GM12878 (cell line): Measurements from ENCODE around the gene RIT1. TPM values are rescaled to one million over a fixed set of nuclear protein-coding genes. Genes with fewer than 3 reads are reported as not detected.

Source experiments
- CBX5 ChIP-seq: sonication (generic); IDR thresholded peaks from 2 replicates; pipeline ENCODE4 v1.6.1; 2016; ENCODE audit warnings: low read depth, moderate library complexity, mild to moderate bottlenecking, inconsistent platforms
- CHD4 ChIP-seq: fragments of 200-600 bp; sonication (generic); IDR thresholded peaks from 2 replicates; pipeline ENCODE4 v1.6.1; 2016; ENCODE audit warnings: mild to moderate bottlenecking
- EED ChIP-seq: sonication (generic); IDR thresholded peaks from 2 replicates; pipeline ENCODE4 v1.6.1; 2016; ENCODE audit warnings: antibody characterized with exemption, low read depth
- EGR1 ChIP-seq, 2 experiments: IDR thresholded peaks; 1 replicate in 1 of 2; 2 replicates in 1 of 2; pipeline ENCODE4 v1.6.1; 2011 to 2012; ENCODE audit warnings: low read depth in 2 of 2, low read length in 2 of 2, borderline replicate concordance in 1 of 2, mild to moderate bottlenecking in 1 of 2, moderate library complexity in 1 of 2
- FOS ChIP-seq: IDR thresholded peaks from 3 replicates; pipeline ENCODE4 v1.6.1; 2011; ENCODE audit warnings: borderline replicate concordance; ENCODE audit not compliant: insufficient read length; ENCODE audit errors: extremely low read depth
- GATAD2B ChIP-seq: fragments of 450-650 bp; conservative IDR thresholded peaks from 2 replicates; pipeline ENCODE4 v1.6.1; 2017; ENCODE audit warnings: low read depth, mild to moderate bottlenecking, moderate library complexity
- IRF4 ChIP-seq: IDR thresholded peaks from 2 replicates; pipeline ENCODE4 v1.6.1; 2011; ENCODE audit warnings: low read depth, low read length
- JUNB ChIP-seq: IDR thresholded peaks from 2 replicates; pipeline ENCODE4 v1.6.1; 2016; ENCODE audit warnings: antibody characterized with exemption, mild to moderate bottlenecking
- JUND ChIP-seq: IDR thresholded peaks from 2 replicates; pipeline ENCODE4 v1.6.1; 2012; ENCODE audit warnings: low read depth, mild to moderate bottlenecking, low read length, improper control_type of control experiment, moderate library complexity
- MEF2A ChIP-seq: IDR thresholded peaks from 2 replicates; pipeline ENCODE4 v1.6.1; 2011; ENCODE audit warnings: low read depth, mild to moderate bottlenecking, low read length, moderate library complexity; ENCODE audit not compliant: insufficient read depth
- NFYB ChIP-seq: IDR thresholded peaks from 2 replicates; pipeline ENCODE4 v1.6.1; 2011; ENCODE audit warnings: low read depth, mild to moderate bottlenecking, low read length, improper control_type of control experiment, moderate library complexity; ENCODE audit not compliant: insufficient read depth
- NR2C1 ChIP-seq: fragments of 450-650 bp; IDR thresholded peaks from 2 replicates; pipeline ENCODE4 v1.6.1; 2017; ENCODE audit warnings: antibody characterized with exemption, mild to moderate bottlenecking, moderate library complexity
- PAX5 ChIP-seq: IDR thresholded peaks from 2 replicates; pipeline ENCODE4 v1.6.1; 2011; ENCODE audit warnings: low read depth, low read length, borderline replicate concordance
- PKNOX1 ChIP-seq: fragments of 450-650 bp; IDR thresholded peaks from 2 replicates; pipeline ENCODE4 v1.6.1; 2016; ENCODE audit warnings: mild to moderate bottlenecking
- RUNX3 ChIP-seq: IDR thresholded peaks from 2 replicates; pipeline ENCODE4 v1.6.1; 2012; ENCODE audit warnings: low read length, inconsistent platforms
- SUPT20H ChIP-seq: IDR thresholded peaks from 2 replicates; pipeline ENCODE4 v1.6.1; 2011; ENCODE audit warnings: low read depth, mild to moderate bottlenecking, low read length, moderate library complexity, borderline replicate concordance; ENCODE audit not compliant: control insufficient read depth
- TARDBP ChIP-seq: IDR thresholded peaks from 2 replicates; pipeline ENCODE4 v1.6.1; 2016; ENCODE audit warnings: borderline replicate concordance
- ZNF207 ChIP-seq: fragments of 450-650 bp; IDR thresholded peaks from 2 replicates; pipeline ENCODE4 v1.6.1; 2014; ENCODE audit warnings: antibody characterized with exemption, mild to moderate bottlenecking, borderline replicate concordance
- ZNF274 ChIP-seq: IDR thresholded peaks from one replicate; pipeline ENCODE4 v1.8.0; 2011; ENCODE audit not compliant: insufficient read length, insufficient read depth
- ZNF592 ChIP-seq: fragments of 450-650 bp; IDR thresholded peaks from 2 replicates; pipeline ENCODE4 v1.6.1; 2017; ENCODE audit warnings: mild to moderate bottlenecking, moderate library complexity
- polyA plus RNA-seq, 11 experiments: library from polyadenylated mRNA; depleted of rRNA in 4 of 11; unstranded in 6 of 11; stranded (reverse) in 5 of 11; fragments of >200 nt; fragmentation: Nextera tagmentation in 4 of 11; fragmentation: Illumina TruSeq in 1 of 11; extraction: Ambion mirVana in 4 of 11; extraction: Trizol in 1 of 11; gene quantifications; 1 replicate in 1 of 11; 2 replicates in 10 of 11; pipeline versions ENCODE4 v1.2.1 to v1.2.3, GENCODE V29; 2011 to 2016; ENCODE audit warnings: inconsistent platforms in 2 of 11, missing spikeins in 2 of 11, low read depth in 1 of 11
- total RNA-seq, 4 experiments: library from RNA; depleted of rRNA in 3 of 4; stranded (reverse); fragments of >200 nt in 3 of 4; fragmentation: Illumina TruSeq in 1 of 4; extraction: Trizol in 1 of 4; gene quantifications; 2 replicates each; pipeline versions ENCODE4 v1.2.1 to v1.2.3, GENCODE V29; 2013 to 2021
- TF ChIP-seq, protein P1 (sequence below): fragments of 450-650 bp; IDR thresholded peaks from 2 replicates; pipeline ENCODE4 v1.6.1; 2017; ENCODE audit warnings: mild to moderate bottlenecking

RIT1 gene
- total and polyA plus RNA-seq, 10 of the 15 experiments (the other 5 are each of a cell fraction or from before 2014, with no cell fraction given) = 6.8 to 61.5 (median 13.7) TPM

DNA sequence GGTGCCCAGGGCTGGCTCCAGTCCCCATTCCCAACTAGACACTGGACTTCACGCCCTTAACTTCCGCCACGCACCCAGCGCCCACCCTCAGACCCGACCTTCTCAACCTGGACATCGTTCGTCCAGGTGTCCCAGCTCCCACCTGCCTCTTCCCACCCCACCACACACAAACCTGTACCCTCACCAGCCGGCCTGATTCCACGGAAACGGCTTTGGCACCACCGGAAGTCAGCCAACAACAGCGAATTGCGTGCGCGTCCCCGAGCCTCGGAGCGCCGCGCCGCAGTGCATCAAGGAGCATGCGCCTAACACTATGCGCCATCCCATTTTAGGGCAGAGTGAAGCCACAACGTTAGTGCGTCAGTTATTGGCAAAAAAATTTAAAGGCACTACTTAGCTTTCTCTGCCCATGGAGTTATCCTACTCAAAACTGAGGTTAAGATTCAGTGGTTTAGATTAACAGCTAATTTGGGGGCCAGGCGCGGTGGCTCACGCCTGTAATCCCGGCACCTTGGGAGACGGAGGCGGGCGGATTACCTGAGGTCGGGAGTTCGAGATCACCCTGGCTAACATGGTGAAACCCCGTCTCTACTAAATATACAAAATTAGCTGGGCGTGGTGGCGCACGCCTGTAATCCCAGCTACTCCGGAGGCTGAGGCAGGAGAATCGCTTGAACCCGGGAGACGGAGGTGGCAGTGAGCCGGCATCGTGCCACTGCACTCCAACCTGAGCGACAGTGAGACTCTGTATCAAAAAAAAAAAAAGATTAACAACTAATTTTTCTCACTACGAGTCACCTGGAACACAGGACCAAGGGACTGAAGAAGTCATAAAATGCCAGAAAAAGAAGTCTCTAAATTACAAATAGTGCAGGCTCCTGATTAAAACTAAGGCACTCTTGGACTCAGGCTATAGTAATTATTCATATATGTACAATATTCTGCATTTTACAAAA, 53.9 kb downstream of the RIT1 start, which contains the start of gene GON4L (continued):
- TF ChIP-seq ZNF592 (no peak), FOS (no peak), IRF4 (no peak), EGR1 (IDR thresholded peaks at IDR 0.05; ENCODE audit: borderline replicate concordance in 1 of 2, low read depth in 2 of 2, low read length in 2 of 2) (peak in 1 of 2 experiments; percentile 80; a peak in 1 of 3 replicates), EED (0 out of 2 replicates have a peak, but pooled peaks have one; percentile 19), ZNF274 (no peak), MEF2A (no peak), RUNX3 (no peak), CHD4 (no peak), CBX5 (no peak), GATAD2B (no peak; the same call in 1 of the 2 replicates), JUNB (no peak), NR2C1 (no peak), ZNF207 (no peak; the same call in 1 of the 2 replicates), TARDBP (no peak), PKNOX1 (0 out of 2 replicates have a peak, but pooled peaks have one; percentile 8), SUPT20H (no peak), NFYB (no peak), PAX5 (no peak), JUND (no peak)
- TF ChIP-seq, protein P1, sequence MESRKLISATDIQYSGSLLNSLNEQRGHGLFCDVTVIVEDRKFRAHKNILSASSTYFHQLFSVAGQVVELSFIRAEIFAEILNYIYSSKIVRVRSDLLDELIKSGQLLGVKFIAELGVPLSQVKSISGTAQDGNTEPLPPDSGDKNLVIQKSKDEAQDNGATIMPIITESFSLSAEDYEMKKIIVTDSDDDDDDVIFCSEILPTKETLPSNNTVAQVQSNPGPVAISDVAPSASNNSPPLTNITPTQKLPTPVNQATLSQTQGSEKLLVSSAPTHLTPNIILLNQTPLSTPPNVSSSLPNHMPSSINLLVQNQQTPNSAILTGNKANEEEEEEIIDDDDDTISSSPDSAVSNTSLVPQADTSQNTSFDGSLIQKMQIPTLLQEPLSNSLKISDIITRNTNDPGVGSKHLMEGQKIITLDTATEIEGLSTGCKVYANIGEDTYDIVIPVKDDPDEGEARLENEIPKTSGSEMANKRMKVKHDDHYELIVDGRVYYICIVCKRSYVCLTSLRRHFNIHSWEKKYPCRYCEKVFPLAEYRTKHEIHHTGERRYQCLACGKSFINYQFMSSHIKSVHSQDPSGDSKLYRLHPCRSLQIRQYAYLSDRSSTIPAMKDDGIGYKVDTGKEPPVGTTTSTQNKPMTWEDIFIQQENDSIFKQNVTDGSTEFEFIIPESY = no peak
